HepG2 (cell line): ENCODE data around the gene VEGFB. TPM values are rescaled to one million over a fixed set of nuclear protein-coding genes. Genes with fewer than 3 reads are reported as not detected.
A peak's percentile ranks its signal among the peaks of the same experiment; 100 is the strongest.

Experiments used
- AKNA ChIP-seq: sonication (generic); formaldehyde crosslinking; IDR thresholded peaks from 2 replicates; pipeline ENCODE4 v1.4.0; 2020; ENCODE audit warnings: missing genetic modification reagents, borderline replicate concordance
- DBP ChIP-seq: sonication (generic); formaldehyde crosslinking; IDR thresholded peaks from 2 replicates; pipeline ENCODE4 v1.4.0; 2020; ENCODE audit warnings: missing genetic modification reagents; ENCODE audit errors: not compliant biosample characterization
- FOXP1 ChIP-seq, 2 experiments: fragments of 450-650 bp in 1 of 2; IDR thresholded peaks; 2 replicates each; pipeline ENCODE4 v1.6.1; 2017 to 2018; ENCODE audit warnings: antibody characterized with exemption in 1 of 2
- HNF4G ChIP-seq, 2 experiments: sonication (generic) in 1 of 2; formaldehyde crosslinking in 1 of 2; IDR thresholded peaks; 2 replicates each; pipeline versions ENCODE4 v1.4.0 to v1.6.1; 2011 to 2020; ENCODE audit warnings: borderline replicate concordance in 2 of 2, low read depth in 2 of 2, mild to moderate bottlenecking in 2 of 2, low read length in 1 of 2, missing genetic modification reagents in 1 of 2, moderate library complexity in 1 of 2
- MXD1 ChIP-seq: sonication (generic); formaldehyde crosslinking; IDR thresholded peaks from 2 replicates; pipeline ENCODE4 v1.4.0; 2020; ENCODE audit warnings: mild to moderate bottlenecking, missing genetic modification reagents
- NFKB2 ChIP-seq: sonication (generic); formaldehyde crosslinking; IDR thresholded peaks from 2 replicates; pipeline ENCODE4 v1.4.0; 2020; ENCODE audit warnings: missing genetic modification reagents, borderline replicate concordance
- PRDM15 ChIP-seq: sonication (generic); formaldehyde crosslinking; IDR thresholded peaks from 2 replicates; pipeline ENCODE4 v1.4.0; 2020; ENCODE audit warnings: missing genetic modification reagents
- RELA ChIP-seq: sonication (generic); formaldehyde crosslinking; IDR thresholded peaks from 2 replicates; pipeline ENCODE4 v1.4.0; 2020; ENCODE audit warnings: missing genetic modification reagents
- SMAD3 ChIP-seq: sonication (generic); formaldehyde crosslinking; IDR thresholded peaks from 2 replicates; pipeline ENCODE4 v1.4.0; 2020; ENCODE audit warnings: missing genetic modification reagents
- TAF1 ChIP-seq: sonication (generic); formaldehyde crosslinking; IDR thresholded peaks from 2 replicates; pipeline ENCODE4 v1.4.0; 2020; ENCODE audit warnings: missing genetic modification reagents
- TFE3 ChIP-seq: IDR thresholded peaks from 2 replicates; pipeline ENCODE4 v1.6.1; 2016
- ZNF343 ChIP-seq: sonication (generic); formaldehyde crosslinking; IDR thresholded peaks from 2 replicates; pipeline ENCODE4 v1.4.0; 2020; ENCODE audit warnings: mild to moderate bottlenecking, missing genetic modification reagents
- ZNF639 ChIP-seq: conservative IDR thresholded peaks from 2 replicates; pipeline ENCODE4 v1.6.1; 2018; ENCODE audit warnings: missing genetic modification reagents
- ZSCAN30 ChIP-seq: sonication (generic); formaldehyde crosslinking; IDR thresholded peaks from 2 replicates; pipeline ENCODE4 v1.5.0; 2020; ENCODE audit warnings: mild to moderate bottlenecking, missing genetic modification reagents
- polyA plus RNA-seq, 8 experiments: library from polyadenylated mRNA; depleted of rRNA in 3 of 8; stranded (reverse) in 7 of 8; unstranded in 1 of 8; fragments of >200 nt; fragmentation: Illumina TruSeq in 4 of 8; extraction: Trizol in 4 of 8; gene quantifications; 2 replicates each; pipeline versions ENCODE4 v1.2.1 to v1.2.3, GENCODE V29; 2011 to 2016; ENCODE audit warnings: low read depth in 4 of 8, missing spikeins in 1 of 8, mixed read lengths in 1 of 8; ENCODE audit not compliant: insufficient read depth in 1 of 8
- total RNA-seq, 5 experiments: library from RNA; depleted of rRNA; stranded (reverse); fragments of >200 nt; fragmentation: Illumina TruSeq; extraction: Trizol; gene quantifications; 2 replicates each; pipeline ENCODE4 v1.2.3, GENCODE V29; 2016; ENCODE audit warnings: low read depth in 1 of 5

Gene VEGFB
- total and polyA plus RNA-seq, 2 of the 13 experiments (the other 11 are each of a cell fraction or from before 2014, with no cell fraction given), result 9.0 to 11.3 TPM

GRCh38 chr11:64240435-64241240 is 6.3 kb downstream of the VEGFB start, which contains the start of gene FKBP2 (continued):
- TF ChIP-seq AKNA (CRISPR knock-in tag) (no peak), MXD1 (CRISPR knock-in tag) (no peak; the same call in 1 of the 2 replicates), ZSCAN30 (CRISPR knock-in tag) (no peak), HNF4G (IDR thresholded peaks at IDR 0.05; ENCODE audit: borderline replicate concordance, low read depth, low read length) (no peak), HNF4G (CRISPR knock-in tag; IDR thresholded peaks at IDR 0.05; ENCODE audit: borderline replicate concordance, low read depth) (no peak; the same call in 1 of the 2 replicates), DBP (CRISPR knock-in tag) (peak; percentile 67), RELA (no peak; the same call in 1 of the 2 replicates), FOXP1 (IDR thresholded peaks at IDR 0.05) (no peak), FOXP1 (CRISPR knock-in tag; IDR thresholded peaks at IDR 0.05) (no peak), SMAD3 (CRISPR knock-in tag) (peak; percentile 35; the same call in 1 of the 2 replicates), ZNF343 (CRISPR knock-in tag) (0 out of 2 replicates have a peak, but pooled peaks have one; percentile 35), NFKB2 (CRISPR knock-in tag) (0 out of 2 replicates have a peak, but pooled peaks have one; percentile 60), TFE3 (CRISPR knock-in tag) (no peak), TAF1 (CRISPR knock-in tag) (peak; percentile 97), ZNF639 (CRISPR knock-in tag) (peak; percentile 73), PRDM15 (0 out of 2 replicates have a peak, but pooled peaks have one; percentile 45)
